K562 (cell line): ENCODE data around the gene MYO15A. TPM values are rescaled to one million over a fixed set of nuclear protein-coding genes. Genes with fewer than 3 reads are reported as not detected.

Experiments used
- ATAC-seq: fragments of 200-7000 bp; cut with Tn5 transposase; 3 replicates; pipeline ENCODE4 v1.9.1; 2020; ENCODE audit warnings: moderate library complexity
- BruUV-seq: library from RNA; stranded (reverse); fragments of 400-500 nt; replicated peaks from 2 replicates; lab custom pipeline; 2021; lab: Mats Ljungman, UMichigan
- CTCF ChIA-PET: fragments of 300-600 bp; formaldehyde crosslinking; extraction: SDS; loops from one replicate; lab custom pipeline; 2021; ENCODE audit warnings: low intra/inter-chr PET ratio; lab: Yijun Ruan, JAX
- POLR2A ChIA-PET: fragments of 300-600, 350-650 bp; sonication (Branson Sonifier 250); formaldehyde crosslinking; extraction: SDS; loops from one replicate; lab custom pipeline; 2021; ENCODE audit warnings: antibody characterized with exemption, inconsistent platforms; lab: Yijun Ruan, JAX
- DNase-seq, 4 experiments: peaks; one replicate each; pipeline versions ENCODE4 v3.0.0 to v3.0.0-alpha.2; 2011 to 2018; ENCODE audit warnings: low spot score in 3 of 4, mixed read lengths in 3 of 4; ENCODE audit errors: extremely low read depth in 1 of 4
- FAIRE-seq: peaks from 2 replicates; lab custom pipeline; 2011; peaks lifted over from hg19 to GRCh38; lab: Jason Lieb, UNC
- H2AFZ ChIP-seq: 2 replicates; pipeline ENCODE4 v1.6.0; 2011; ENCODE audit warnings: low read depth, low read length, control low read depth, inconsistent platforms
- H3K27ac ChIP-seq: fragments of 200-600 bp; 3 replicates; pipeline ENCODE4 v1.8.0; 2011; ENCODE audit warnings: low read depth, mild to moderate bottlenecking, control low read depth, inconsistent platforms, low read length, moderate library complexity, mixed read lengths; ENCODE audit errors: extremely low read depth
- H3K27me3 ChIP-seq, 2 experiments: fragments of 300-600 bp in 1 of 2; 2 replicates in 1 of 2; 3 replicates in 1 of 2; pipeline versions ENCODE4 v1.6.0 to v1.8.0; 2011; ENCODE audit warnings: inconsistent platforms in 2 of 2, low read length in 2 of 2, mild to moderate bottlenecking in 1 of 2, mixed read lengths in 1 of 2, moderate library complexity in 1 of 2; ENCODE audit not compliant: control insufficient read depth in 2 of 2, insufficient read depth in 2 of 2
- H3K36me3 ChIP-seq: fragments of 300-600 bp; 3 replicates; pipeline ENCODE4 v1.8.0; 2011; ENCODE audit warnings: mild to moderate bottlenecking, low read length, inconsistent platforms; ENCODE audit not compliant: control insufficient read depth, insufficient read depth
- H3K4me1 ChIP-seq, 2 experiments: fragments of 200-600 bp in 1 of 2; replicated peaks in 1 of 2; 2 replicates in 1 of 2; 3 replicates in 1 of 2; pipeline versions ENCODE4 v1.5.1 to v1.8.0; 2011; ENCODE audit warnings: inconsistent platforms in 2 of 2, low read length in 2 of 2, mild to moderate bottlenecking in 1 of 2, mixed read lengths in 1 of 2, moderate library complexity in 1 of 2; ENCODE audit not compliant: control insufficient read depth in 2 of 2, insufficient read depth in 2 of 2
- H3K4me2 ChIP-seq: 2 replicates; pipeline ENCODE4 v1.6.1; 2011; ENCODE audit warnings: low read length, control low read depth, inconsistent platforms, mixed read lengths; ENCODE audit not compliant: insufficient read depth
- H3K4me3 ChIP-seq: fragments of 200-600 bp; sonication (generic), shearing (Covaris generic); 2 replicates; pipeline ENCODE4 v1.5.1; 2016; ENCODE audit warnings: control low read depth, inconsistent platforms
- H3K79me2 ChIP-seq: fragments of 200-600 bp; 3 replicates; pipeline ENCODE4 v1.8.0; 2011; ENCODE audit warnings: low read length, inconsistent platforms; ENCODE audit not compliant: control insufficient read depth, insufficient read depth
- H3K9ac ChIP-seq, 2 experiments: 2 replicates each; pipeline versions ENCODE4 v1.6.0 to v1.6.1; 2011; ENCODE audit warnings: low read depth in 2 of 2, low read length in 2 of 2, control low read depth in 1 of 2, inconsistent platforms in 1 of 2, mild to moderate bottlenecking in 1 of 2, mixed read lengths in 1 of 2; ENCODE audit not compliant: insufficient read depth in 1 of 2
- H3K9me1 ChIP-seq: one replicate; pipeline ENCODE4 v1.6.0; 2011; ENCODE audit warnings: inconsistent platforms, mild to moderate bottlenecking, low read length, moderate library complexity; ENCODE audit not compliant: control insufficient read depth, insufficient read depth
- H3K9me3 ChIP-seq: replicated peaks from 2 replicates; pipeline ENCODE4 v1.5.1; 2011; ENCODE audit warnings: low read depth, low read length, inconsistent platforms; ENCODE audit not compliant: control insufficient read depth, insufficient read depth
- H4K20me1 ChIP-seq: replicated peaks from 2 replicates; pipeline ENCODE4 v1.6.1; 2011; ENCODE audit warnings: low read length, inconsistent platforms, mixed read lengths; ENCODE audit not compliant: control insufficient read depth, insufficient read depth
- E2F5 ChIP-seq: sonication (generic); formaldehyde crosslinking; IDR thresholded peaks from 2 replicates; pipeline ENCODE4 v1.8.0; 2022; ENCODE audit warnings: mild to moderate bottlenecking, missing genetic modification reagents
- HDAC3 ChIP-seq: fragments of 450-650 bp; IDR thresholded peaks from 2 replicates; pipeline ENCODE4 v1.6.1; 2018; ENCODE audit warnings: borderline replicate concordance, mild to moderate bottlenecking, moderate library complexity; ENCODE audit not compliant: partially characterized antibody
- IRF9 ChIP-seq: fragments of 450-650 bp; IDR thresholded peaks from 2 replicates; pipeline ENCODE4 v1.6.1; 2016; ENCODE audit warnings: missing biosample characterization, missing genetic modification characterization
- TCF15 ChIP-seq: fragments of 250-450 bp; sonication (Bioruptor Pico); IDR thresholded peaks from 2 replicates; pipeline ENCODE4 v1.8.0; 2022; ENCODE audit warnings: moderate library complexity, mild to moderate bottlenecking, inconsistent platforms
- ZNF431 ChIP-seq: sonication (generic); formaldehyde crosslinking; IDR thresholded peaks from 2 replicates; pipeline ENCODE4 v1.8.0; 2022; ENCODE audit warnings: mild to moderate bottlenecking, missing genetic modification reagents
- WGBS: fragments of 100-300 bp; shearing (Covaris generic); methylation state at CpG from one replicate; pipeline ENCODE4 v1.1.6; 2016; ENCODE audit warnings: low coverage, mixed read lengths; ENCODE audit not compliant: insufficient coverage; ENCODE audit errors: missing lambda C conversion rate; 5-methylcytosine and 5-hydroxymethylcytosine counted together
- in situ Hi-C: fragments of 300-500 bp; cut with MboI; formaldehyde crosslinking; loops from 4 replicates; pipeline ENCODE4 v1.15.0; 2018; ENCODE audit warnings: inconsistent platforms, mixed read lengths
- intact Hi-C: fragments of 100-400 bp; cut with micrococcal nuclease; formaldehyde crosslinking; loops from 2 replicates; pipeline ENCODE4 v1.14.2; 2022
- polyA plus RNA-seq, 8 experiments: library from polyadenylated mRNA; depleted of rRNA in 4 of 8; stranded (reverse) in 5 of 8; unstranded in 3 of 8; fragments of >200 nt; fragmentation: Nextera tagmentation in 2 of 8; fragmentation: Illumina TruSeq in 1 of 8; extraction: Ambion mirVana in 2 of 8; extraction: Trizol in 1 of 8; gene quantifications; 2 replicates each; pipeline versions ENCODE4 v1.2.1 to v1.2.3, GENCODE V29; 2011 to 2014; ENCODE audit warnings: inconsistent platforms in 1 of 8, missing spikeins in 1 of 8
- total RNA-seq, 7 experiments: library from RNA; depleted of rRNA in 6 of 7; stranded (reverse); fragments of >200 nt in 6 of 7; fragmentation: Illumina TruSeq in 2 of 7; extraction: Trizol in 2 of 7; gene quantifications; 2 replicates each; pipeline versions ENCODE4 v1.2.1 to v1.2.3, GENCODE V29; 2011 to 2021; ENCODE audit warnings: low replicate concordance in 1 of 7

The MYO15A gene
- total and polyA plus RNA-seq, 9 of the 15 experiments (the other 6 are each of a cell fraction or from before 2014, with no cell fraction given) = 0.05 to 0.88 (median 0.14) TPM; not detected in 1

GRCh38 chr17:18179196-18179595, 70.6 kb downstream of the MYO15A start:
- Histone ChIP-seq H3K4me2 (no peak overlapping the region), H3K4me1 (peaks cover 16 to 26% of the 10 kb centered on the region in 2 experiments), H4K20me1 (no peaks in the 10 kb centered on the region), H3K9me3 (no peaks in the 10 kb centered on the region), H3K4me3 (no peak overlapping the region), H3K36me3 (no peaks in the 10 kb centered on the region), H2AFZ (no peak overlapping the region), H3K9me1 (no peaks in the 10 kb centered on the region), H3K79me2 (peaks cover 6% of the 10 kb centered on the region), H3K9ac (no peak overlapping the region; a peak in 1 of 4 replicates), H3K27me3 (no peaks in the 10 kb centered on the region), H3K27ac (no peak overlapping the region)
- no peak for FAIRE-seq
- no peak for DNase-seq
- no peak for ATAC-seq
- TF ChIP-seq HDAC3 (no peak), IRF9 (tag) (no peak), ZNF431 (CRISPR knock-in tag) (no peak), E2F5 (CRISPR knock-in tag) (no peak), TCF15 (CRISPR knock-in tag) (no peak)
- in situ Hi-C loops (no loop called here), intact Hi-C loops (no loop called here)
- WGBS = 57% methylated on average over 1 of the region's 1 CpG
- ChIA-PET CTCF (no interaction called here), POLR2A (interaction anchor here (0.9 to 1.4 kb wide), 2 partner anchors 9 to 34 kb away, joined by 3 read pairs; no protein-coding TSS in a partner anchor)
- no TSS peak for BruUV-seq
